Tibial nerve (tissue), 4 donors: ENCODE results near the gene RBFOX1.

Source experiments
- CTCF ChIP-seq, 5 experiments: fragments of 200-600 bp in 3 of 5; fragments of 450-650 bp in 2 of 5; sonication (generic) in 3 of 5; IDR thresholded peaks; one replicate each; pipeline ENCODE4 v1.5.1; 2016 to 2019; ENCODE audit warnings: antibody characterized with exemption in 5 of 5, mild to moderate bottlenecking in 3 of 5, moderate library complexity in 2 of 5
- EP300 ChIP-seq, 2 donors: sonication (generic); formaldehyde crosslinking; IDR thresholded peaks; one replicate each; pipeline ENCODE4 v1.6.1; 2017; ENCODE audit warnings: antibody characterized with exemption in 2 of 2, mild to moderate bottlenecking in 1 of 2
- POLR2A ChIP-seq, 2 donors: fragments of 450-650 bp; IDR thresholded peaks; one replicate each; pipeline ENCODE4 v1.6.1; 2017; ENCODE audit warnings: antibody characterized with exemption in 2 of 2, mild to moderate bottlenecking in 2 of 2, moderate library complexity in 2 of 2

- TF ChIP-seq CTCF (IDR thresholded peaks at IDR 0.05): no peak
- no peak for TF ChIP-seq POLR2A (IDR thresholded peaks at IDR 0.05)
- TF ChIP-seq EP300 (IDR thresholded peaks at IDR 0.05): no peak
Observed at GRCh38 chr16:7315813-7316212, 16.8 kb upstream of the RBFOX1 start.
